ENCODE results near the gene OR2V1.
"Not testable (repeated sequence)": the region's sequence is repeated elsewhere in the genome, so short reads cannot be mapped to it uniquely, and the experiment has no call there.

OR2V1 gene

GRCh38 chr5:181130832-181131496 lies at the start of gene OR2V1:
Gene OR2V1 (minus strand): TSS chr5:181131169. CDS start chr5:181125304, 5,865 bp downstream.
- no peak for DNase-seq

GRCh38 chr5:181177559-181177958 lies 46.6 kb upstream of the OR2V1 start:
- DNase-seq = not testable (repeated sequence)

- no peak for DNase-seq
Measured at GRCh38 chr5:181176254-181176952, 45.4 kb upstream of the OR2V1 start.

DNA sequence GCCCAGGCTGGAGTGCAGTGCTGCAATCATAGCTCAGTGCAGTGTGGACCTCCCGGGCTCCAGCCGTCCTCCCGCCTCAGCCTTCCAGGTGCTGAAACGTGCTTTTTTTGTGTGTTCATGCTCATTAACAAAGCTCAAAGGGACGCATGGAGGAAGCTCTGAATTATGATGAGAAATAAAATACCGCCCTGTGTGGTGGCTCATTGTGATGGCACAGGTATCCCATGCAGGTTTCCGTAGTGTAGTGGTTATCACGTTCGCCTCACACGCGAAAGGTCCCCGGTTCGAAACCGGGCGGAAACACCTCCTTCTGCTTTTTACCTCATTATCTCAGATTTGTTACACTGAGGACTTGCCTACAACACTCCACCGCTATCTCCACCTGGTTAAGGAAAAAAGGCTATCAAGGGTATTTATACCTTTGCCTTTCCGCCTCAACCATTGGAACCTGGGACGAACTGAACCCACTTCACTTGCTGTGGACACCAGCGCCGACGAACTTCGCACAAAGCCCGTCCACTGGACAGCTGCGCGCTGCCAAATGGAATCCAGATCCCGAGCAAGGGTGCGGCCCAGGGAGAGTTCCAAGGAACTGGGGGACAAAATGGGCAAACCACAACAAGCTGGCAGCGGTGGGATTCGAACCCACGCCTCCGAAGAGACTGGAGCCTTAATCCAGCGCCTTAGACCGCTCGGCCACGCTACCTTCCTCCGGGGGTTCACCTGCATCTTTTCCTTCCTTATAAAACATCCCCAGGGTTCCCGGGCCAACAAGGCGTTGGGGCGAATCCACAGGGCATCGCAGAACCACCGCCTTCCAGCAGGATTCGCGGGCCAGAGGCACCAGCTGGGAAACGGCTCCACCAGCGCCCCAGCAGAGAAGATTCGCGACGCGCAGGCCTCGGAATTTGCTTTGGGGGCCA lies 42.7 kb upstream of the OR2V1 start:
- DNase-seq = peak; percentile 75 to 86

DNA sequence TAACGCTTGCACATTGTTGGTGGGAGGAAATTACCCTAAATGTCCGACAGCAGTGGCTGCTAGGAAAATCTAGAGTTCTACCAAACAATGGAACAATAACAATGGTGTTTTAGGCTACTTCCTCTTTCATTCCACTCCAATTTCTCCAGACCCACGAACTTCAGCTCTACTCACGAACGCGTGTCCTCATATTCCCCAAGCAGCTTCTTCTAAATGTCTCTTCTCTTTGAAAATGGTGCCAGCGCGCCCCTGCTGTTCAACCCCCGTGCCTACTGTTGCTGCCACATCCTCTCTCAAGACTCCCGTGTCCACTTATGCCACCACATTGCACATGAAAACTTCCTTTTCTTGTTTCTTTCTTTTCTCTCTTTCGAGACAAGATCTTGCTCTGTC lies 42.1 kb upstream of the OR2V1 start:
- no peak for DNase-seq

DNA sequence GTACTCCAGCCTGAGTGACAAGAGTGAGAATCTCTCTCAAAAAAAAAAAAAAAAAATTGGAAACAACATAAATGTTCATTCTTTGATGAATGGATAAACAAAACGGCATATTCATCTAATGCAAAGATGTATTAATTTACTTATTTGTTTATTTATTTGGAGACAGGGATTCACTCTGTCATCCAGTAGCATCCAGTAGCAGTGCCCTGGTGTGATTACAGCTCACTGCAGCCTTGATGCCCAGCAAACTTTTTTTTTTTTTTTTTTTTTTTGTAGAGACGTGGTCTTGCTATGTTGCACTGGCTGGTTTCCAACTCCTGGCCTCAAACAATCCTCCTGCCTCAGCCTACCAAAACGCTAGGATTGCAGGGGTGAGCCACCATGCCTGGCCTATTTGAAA lies 40.8 kb upstream of the OR2V1 start:
- DNase-seq = no peak

GRCh38 chr5:181170996-181171395 lies 40.0 kb upstream of the OR2V1 start:
- no peak for DNase-seq

DNA sequence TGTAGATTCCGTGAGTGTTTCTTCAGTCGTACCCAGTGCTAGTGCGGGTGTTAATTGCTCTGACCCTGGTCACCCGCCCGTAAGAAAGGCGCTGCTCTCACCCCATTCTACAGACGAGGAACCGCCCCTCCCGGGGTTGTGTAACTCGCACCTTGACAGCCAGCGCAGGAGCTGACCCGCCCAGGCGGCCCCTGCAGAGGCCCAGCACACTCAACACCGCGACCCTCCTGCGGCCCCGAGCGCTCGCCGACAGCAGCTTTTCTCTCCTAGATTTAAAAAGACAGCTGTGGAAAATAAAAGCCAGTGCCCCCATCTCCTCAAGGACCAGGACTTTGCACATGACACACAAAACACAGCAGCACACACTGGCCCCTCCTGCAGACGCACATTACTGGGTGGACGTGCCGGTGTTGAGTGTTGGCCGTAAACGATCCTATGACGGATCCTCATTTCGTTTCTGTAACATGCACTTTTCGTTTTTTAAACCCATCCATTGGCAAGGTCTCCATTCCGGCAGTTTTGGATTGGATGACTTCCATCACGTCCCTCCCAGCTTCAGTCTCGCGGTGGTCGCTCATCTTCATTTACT lies 39.4 kb upstream of the OR2V1 start:
- DNase-seq = no peak

GRCh38 chr5:181169459-181170236 lies 38.7 kb upstream of the OR2V1 start:
- peak; percentile 80 to 95 for DNase-seq

- DNase-seq = no peak
Measured at GRCh38 chr5:181168595-181169118, 37.7 kb upstream of the OR2V1 start.

- peak; percentile 45 to 47 for DNase-seq
Measured at GRCh38 chr5:181167814-181168488, 37.0 kb upstream of the OR2V1 start.

- DNase-seq = no peak
Measured at GRCh38 chr5:181166812-181167733, 36.1 kb upstream of the OR2V1 start.

- DNase-seq = peak in 1 of 2 donors; percentile 78
Measured at GRCh38 chr5:181164076-181164952, 33.3 kb upstream of the OR2V1 start.

GRCh38 chr5:181163487-181164075 lies 32.6 kb upstream of the OR2V1 start:
- DNase-seq = no peak

DNA sequence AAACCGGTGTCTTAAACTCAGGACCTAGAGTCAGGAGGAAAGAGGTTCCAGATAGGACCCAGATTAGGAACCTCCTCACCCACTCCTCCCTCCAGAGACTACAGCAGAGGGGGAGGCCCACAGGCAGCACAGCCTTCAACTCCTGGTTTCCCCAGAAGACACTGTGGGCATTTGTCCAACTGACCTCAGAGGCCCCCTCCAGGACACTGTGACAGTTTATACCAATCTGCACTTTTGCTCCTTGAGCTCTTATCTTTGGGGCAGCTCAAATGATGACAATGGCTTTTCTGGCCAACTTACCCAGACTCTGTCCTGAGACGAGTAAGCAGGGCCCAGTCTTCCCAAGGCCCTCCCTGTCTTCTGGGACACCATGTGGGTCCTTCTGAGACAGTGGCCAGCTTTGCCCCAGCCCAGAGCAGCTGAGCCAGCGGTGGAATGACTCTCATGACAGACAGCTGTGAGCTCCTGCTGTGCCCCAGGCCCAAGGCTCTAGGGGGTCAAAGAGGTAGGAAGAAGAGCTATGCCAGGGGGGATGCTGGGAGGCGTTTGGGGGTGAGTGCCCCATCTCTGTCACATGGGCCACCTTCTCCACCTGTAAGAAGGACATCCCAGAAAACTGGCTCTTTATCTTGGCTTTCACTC lies 30.7 kb upstream of the OR2V1 start:
- no peak for DNase-seq

GRCh38 chr5:181160755-181161533 lies 30.0 kb upstream of the OR2V1 start:
- peak; percentile 48 to 51 for DNase-seq

DNA sequence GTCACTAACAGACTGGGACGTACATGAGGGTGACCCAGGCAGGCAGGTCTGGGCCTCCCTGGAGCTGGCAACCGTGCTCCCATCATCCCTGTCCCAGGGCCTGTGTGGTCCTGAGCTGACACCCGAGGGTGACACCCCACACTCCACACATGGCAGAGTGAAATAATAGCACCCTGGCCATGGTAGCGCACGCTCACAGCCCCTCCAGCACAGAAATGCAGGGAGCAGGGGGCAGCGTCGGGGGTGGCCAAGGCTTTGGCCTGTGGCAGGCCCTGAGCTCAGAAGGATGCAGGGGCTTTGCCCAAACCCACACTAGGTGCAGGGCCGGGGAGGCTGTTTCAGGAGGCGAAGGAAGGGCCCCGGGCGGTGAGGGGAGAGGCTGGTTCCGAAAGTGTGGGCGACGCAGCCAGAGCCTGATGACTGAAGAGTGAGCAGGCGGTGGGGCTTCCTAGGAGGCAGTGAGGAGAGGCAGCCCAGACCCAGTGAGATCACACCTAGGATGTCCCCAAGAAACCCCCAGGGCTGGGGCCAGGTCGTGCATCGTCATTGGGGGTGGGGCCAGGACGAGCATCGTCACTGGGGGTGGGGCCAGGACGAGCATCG lies 29.3 kb upstream of the OR2V1 start:
- peak; percentile 82 to 84 for DNase-seq
